HepG2 (cell line): Measurements from ENCODE around the gene VPS37D. TPM values are rescaled to one million over a fixed set of nuclear protein-coding genes. Genes with fewer than 3 reads are reported as not detected.

ENCODE experiments used
- AKNA ChIP-seq: sonication (generic); formaldehyde crosslinking; IDR thresholded peaks from 2 replicates; pipeline ENCODE4 v1.4.0; 2020; ENCODE audit warnings: missing genetic modification reagents, borderline replicate concordance
- ARHGAP35 ChIP-seq: sonication (generic); formaldehyde crosslinking; IDR thresholded peaks from 2 replicates; pipeline ENCODE4 v1.9.0; 2022; ENCODE audit warnings: mild to moderate bottlenecking, inconsistent platforms, moderate library complexity, missing genetic modification reagents, borderline replicate concordance
- ARID5B ChIP-seq: IDR thresholded peaks from 2 replicates; pipeline ENCODE4 v1.4.0; 2020; ENCODE audit warnings: mild to moderate bottlenecking, missing genetic modification reagents
- ARNTL ChIP-seq: sonication (generic); formaldehyde crosslinking; IDR thresholded peaks from 2 replicates; pipeline ENCODE4 v1.4.0; 2020; ENCODE audit warnings: mild to moderate bottlenecking, missing genetic modification reagents
- ATAD3A ChIP-seq: sonication (generic); formaldehyde crosslinking; IDR thresholded peaks from 2 replicates; pipeline ENCODE4 v1.4.0; 2020; ENCODE audit warnings: missing genetic modification reagents
- FOXO1 ChIP-seq: sonication (generic); formaldehyde crosslinking; IDR thresholded peaks from 2 replicates; pipeline ENCODE4 v1.4.0; 2020; ENCODE audit warnings: missing genetic modification reagents
- HNRNPUL1 ChIP-seq: fragments of 200-400 bp; formaldehyde crosslinking; IDR thresholded peaks from 2 replicates; pipeline ENCODE4 v1.6.1; 2017; ENCODE audit warnings: low read depth, mild to moderate bottlenecking, low read length, moderate library complexity
- IRF2 ChIP-seq: IDR thresholded peaks from 2 replicates; pipeline ENCODE4 v1.6.1; 2018; ENCODE audit warnings: missing genetic modification reagents, missing compliant biosample characterization
- MAFK ChIP-seq, 2 experiments: IDR thresholded peaks in 1 of 2; conservative IDR thresholded peaks in 1 of 2; 2 replicates each; pipeline ENCODE4 v1.6.1; 2011; ENCODE audit warnings: improper control_type of control experiment in 2 of 2, low read length in 2 of 2
- SAFB2 ChIP-seq: sonication (generic); formaldehyde crosslinking; IDR thresholded peaks from 2 replicates; pipeline ENCODE4 v1.5.1; 2020; ENCODE audit warnings: missing genetic modification reagents, low read depth, mild to moderate bottlenecking, borderline replicate concordance
- SALL1 ChIP-seq: sonication (generic); formaldehyde crosslinking; IDR thresholded peaks from 2 replicates; pipeline ENCODE4 v1.8.0; 2022; ENCODE audit warnings: mild to moderate bottlenecking, missing genetic modification reagents
- TIGD3 ChIP-seq: sonication (generic); formaldehyde crosslinking; IDR thresholded peaks from 2 replicates; pipeline ENCODE4 v1.5.1; 2020; ENCODE audit warnings: mild to moderate bottlenecking, missing genetic modification reagents, borderline replicate concordance
- ZBTB7A ChIP-seq: sonication (generic); formaldehyde crosslinking; IDR thresholded peaks from 2 replicates; pipeline ENCODE4 v1.8.0; 2022; ENCODE audit warnings: mild to moderate bottlenecking, missing genetic modification reagents
- ZFAT ChIP-seq: sonication (generic); formaldehyde crosslinking; conservative IDR thresholded peaks from 2 replicates; pipeline ENCODE4 v1.8.1; 2023; ENCODE audit warnings: missing genetic modification reagents, inconsistent platforms
- ZNF136 ChIP-seq: sonication (generic); formaldehyde crosslinking; IDR thresholded peaks from 2 replicates; pipeline ENCODE4 v1.8.1; 2022; ENCODE audit warnings: low read depth, mild to moderate bottlenecking, moderate library complexity, missing genetic modification reagents
- ZNF530 ChIP-seq: sonication (generic); formaldehyde crosslinking; IDR thresholded peaks from 2 replicates; pipeline ENCODE4 v1.5.0; 2020; ENCODE audit warnings: low read depth, mild to moderate bottlenecking, missing genetic modification reagents
- ZNF740 ChIP-seq: sonication (generic); formaldehyde crosslinking; IDR thresholded peaks from 2 replicates; pipeline ENCODE4 v1.4.0; 2020; ENCODE audit warnings: missing genetic modification reagents
- ZNF768 ChIP-seq: sonication (generic); formaldehyde crosslinking; IDR thresholded peaks from 2 replicates; pipeline ENCODE4 v1.4.0; 2020; ENCODE audit warnings: missing genetic modification reagents
- polyA plus RNA-seq, 8 experiments: library from polyadenylated mRNA; depleted of rRNA in 3 of 8; stranded (reverse) in 7 of 8; unstranded in 1 of 8; fragments of >200 nt; fragmentation: Illumina TruSeq in 4 of 8; extraction: Trizol in 4 of 8; gene quantifications; 2 replicates each; pipeline versions ENCODE4 v1.2.1 to v1.2.3, GENCODE V29; 2011 to 2016; ENCODE audit warnings: low read depth in 4 of 8, missing spikeins in 1 of 8, mixed read lengths in 1 of 8; ENCODE audit not compliant: insufficient read depth in 1 of 8
- total RNA-seq, 5 experiments: library from RNA; depleted of rRNA; stranded (reverse); fragments of >200 nt; fragmentation: Illumina TruSeq; extraction: Trizol; gene quantifications; 2 replicates each; pipeline ENCODE4 v1.2.3, GENCODE V29; 2016; ENCODE audit warnings: low read depth in 1 of 5

Gene VPS37D
- total and polyA plus RNA-seq, 2 of the 13 experiments (the other 11 are each of a cell fraction or from before 2014, with no cell fraction given) = 3.8 to 6.3 TPM

- TF ChIP-seq ZNF136 (no peak), SALL1 (CRISPR knock-in tag) (peak; percentile 86), TIGD3 (CRISPR knock-in tag) (peak; percentile 25; the same call in 1 of the 2 replicates), MAFK (conservative IDR thresholded peaks at IDR 0.05 in 1 of 2, IDR thresholded peaks at IDR 0.05 in 1 of 2; ENCODE audit: low read length in 2 of 2) (no peak), ATAD3A (CRISPR knock-in tag) (no peak), SAFB2 (CRISPR knock-in tag) (peak; percentile 95), ZNF768 (CRISPR knock-in tag) (peak; percentile 71), ZFAT (0 out of 2 replicates have a peak, but pooled peaks have one; percentile 21), ZBTB7A (no peak), IRF2 (CRISPR knock-in tag) (0 out of 2 replicates have a peak, but pooled peaks have one; percentile 16), ARID5B (CRISPR knock-in tag) (no peak; the same call in 1 of the 2 replicates), FOXO1 (CRISPR knock-in tag) (peak; percentile 46; the same call in 1 of the 2 replicates), ZNF740 (CRISPR knock-in tag) (no peak; the same call in 1 of the 2 replicates), HNRNPUL1 (no peak), ZNF530 (CRISPR knock-in tag) (no peak), AKNA (CRISPR knock-in tag) (no peak), ARNTL (no peak), ARHGAP35 (CRISPR knock-in tag) (no peak)
Measured at GRCh38 chr7:73623798-73624668, 43.6 kb upstream of the VPS37D start, which contains the start of gene MLXIPL (continued).
